NCI-H2107 treated with DMSO at 0.1 percent for 48 hours (cell line): ENCODE data around the gene LRRK2.
"Not testable (repeated sequence)": the region's sequence is repeated elsewhere in the genome, so short reads cannot be mapped to it uniquely, and the experiment has no call there.

Experiments used
- DNase-seq: peaks from one replicate; lab custom pipeline; 2025; ENCODE audit not compliant: unreplicated experiment; lab: John Stamatoyannopoulos, UW

Gene LRRK2

DNA sequence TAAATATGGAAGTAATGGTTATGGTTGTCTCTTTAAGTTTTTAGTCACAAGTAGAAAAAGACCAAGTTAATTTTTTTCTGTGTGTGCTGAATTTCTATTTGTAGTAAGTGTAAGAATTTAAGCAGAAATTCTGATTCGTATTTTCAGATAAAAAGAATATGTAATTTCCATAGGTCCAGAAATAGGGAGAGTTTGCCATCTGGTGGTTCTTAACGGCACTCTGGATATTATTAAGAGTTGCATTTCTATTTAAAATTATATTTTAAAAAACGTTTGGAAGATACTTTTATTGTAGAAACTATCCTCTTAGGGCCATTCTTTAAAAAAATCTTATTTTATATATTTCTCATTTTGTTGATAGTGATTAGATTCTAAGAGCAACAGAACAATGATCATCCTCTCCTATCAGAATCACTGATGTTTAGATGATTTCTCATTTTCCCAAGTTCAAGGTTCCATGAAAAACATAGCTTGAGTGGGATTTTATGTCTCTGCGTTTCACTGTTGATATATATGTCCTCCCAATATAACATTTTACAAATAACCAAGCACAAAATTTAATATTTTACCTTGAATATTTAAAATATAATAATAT, 88.3 kb downstream of the LRRK2 start:
- no peak for DNase-seq

DNA sequence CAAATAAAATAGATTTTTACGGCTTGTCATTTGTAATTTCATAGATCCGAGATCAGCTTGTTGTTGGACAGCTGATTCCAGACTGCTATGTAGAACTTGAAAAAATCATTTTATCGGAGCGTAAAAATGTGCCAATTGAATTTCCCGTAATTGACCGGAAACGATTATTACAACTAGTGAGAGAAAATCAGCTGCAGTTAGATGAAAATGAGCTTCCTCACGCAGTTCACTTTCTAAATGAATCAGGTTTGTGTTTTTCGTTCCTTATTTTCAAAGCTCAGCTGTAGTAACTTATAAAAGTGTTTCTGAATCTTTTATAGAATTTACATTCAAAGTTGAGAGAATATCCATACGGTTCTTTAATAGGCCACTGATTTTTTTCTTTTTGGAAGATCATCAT, 89.1 kb downstream of the LRRK2 start:
- DNase-seq = no peak

DNA sequence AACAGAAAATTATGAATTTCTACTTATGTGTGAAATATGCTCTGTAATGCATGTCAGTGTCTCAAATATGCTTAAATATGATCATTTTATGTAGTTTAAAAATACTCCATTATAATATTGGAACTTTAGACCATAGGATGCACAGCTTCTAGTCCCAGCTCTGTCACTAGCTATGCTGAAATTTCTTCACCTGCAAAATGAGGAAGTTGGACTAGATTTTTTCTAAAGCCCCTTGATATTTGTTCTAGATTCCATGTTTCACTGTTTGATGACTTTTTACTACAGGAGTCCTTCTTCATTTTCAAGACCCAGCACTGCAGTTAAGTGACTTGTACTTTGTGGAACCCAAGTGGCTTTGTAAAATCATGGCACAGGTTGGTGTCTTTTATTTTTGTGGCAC, 90.1 kb downstream of the LRRK2 start:
- no peak for DNase-seq

DNA sequence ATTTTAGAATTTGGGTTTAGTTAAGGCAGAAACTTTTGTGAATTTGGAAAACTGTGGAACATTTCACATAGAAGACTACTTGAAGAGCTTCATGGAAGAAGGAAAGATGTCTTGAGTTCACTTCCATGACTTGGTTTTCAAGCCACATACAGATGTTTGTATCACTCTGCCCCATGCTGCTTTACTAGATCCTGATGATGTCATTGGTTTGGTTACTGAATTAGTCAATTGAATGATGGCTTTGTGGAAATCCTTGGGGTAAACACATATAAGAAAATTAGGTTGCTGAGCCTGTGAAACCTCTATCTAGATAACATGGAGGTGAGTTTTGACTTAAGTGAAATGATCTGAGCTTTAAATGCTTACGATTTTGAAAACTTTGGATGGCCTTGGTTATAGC, 90.6 kb downstream of the LRRK2 start:
- DNase-seq = no peak

DNA sequence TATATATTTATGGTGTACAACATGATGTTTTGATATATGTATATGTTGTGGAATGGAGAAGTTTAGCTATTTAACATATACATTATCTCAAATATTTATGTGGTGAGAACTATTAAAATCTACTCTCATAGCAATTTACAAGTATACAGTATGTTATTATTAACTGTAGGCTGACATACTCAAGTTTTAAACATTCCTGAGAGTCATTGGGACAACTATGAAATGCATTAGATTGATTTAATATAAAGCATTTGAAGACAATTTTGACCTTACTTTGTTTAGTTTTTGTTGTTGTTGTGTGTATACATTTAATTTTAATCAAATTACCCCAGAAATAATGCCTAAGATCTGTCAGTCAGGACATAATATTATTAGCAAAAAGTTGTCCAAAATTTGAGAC, 99.5 kb downstream of the LRRK2 start:
- DNase-seq = no peak

DNA sequence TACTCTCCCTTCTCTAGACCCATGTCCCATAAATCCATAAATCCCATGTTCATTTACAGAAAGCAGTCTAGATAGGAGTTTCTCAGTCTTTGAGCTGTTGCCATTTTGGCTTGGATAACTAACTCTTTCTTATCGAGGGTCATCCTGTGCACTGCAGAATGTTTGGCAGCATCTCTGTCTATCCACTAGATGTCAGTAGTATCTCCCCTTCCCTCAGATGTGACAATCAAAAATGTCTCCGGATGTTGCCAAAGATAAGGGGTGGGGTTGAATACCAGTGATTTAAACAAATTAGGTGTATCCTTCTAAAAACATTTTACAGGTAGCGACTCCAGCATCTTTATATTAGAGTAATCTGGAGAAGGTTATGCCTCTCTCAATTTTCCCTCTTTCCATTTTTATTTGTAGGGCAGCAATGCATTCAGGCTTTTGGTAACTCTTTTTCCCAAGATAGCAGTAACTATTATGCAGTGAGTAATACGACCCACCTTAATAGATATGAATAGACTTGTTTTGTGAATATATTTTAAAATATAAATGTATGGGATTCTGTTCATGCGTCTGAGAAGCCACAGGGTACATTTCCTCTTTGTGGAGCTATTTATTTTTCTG, 100.7 kb downstream of the LRRK2 start:
- DNase-seq = no peak

DNA sequence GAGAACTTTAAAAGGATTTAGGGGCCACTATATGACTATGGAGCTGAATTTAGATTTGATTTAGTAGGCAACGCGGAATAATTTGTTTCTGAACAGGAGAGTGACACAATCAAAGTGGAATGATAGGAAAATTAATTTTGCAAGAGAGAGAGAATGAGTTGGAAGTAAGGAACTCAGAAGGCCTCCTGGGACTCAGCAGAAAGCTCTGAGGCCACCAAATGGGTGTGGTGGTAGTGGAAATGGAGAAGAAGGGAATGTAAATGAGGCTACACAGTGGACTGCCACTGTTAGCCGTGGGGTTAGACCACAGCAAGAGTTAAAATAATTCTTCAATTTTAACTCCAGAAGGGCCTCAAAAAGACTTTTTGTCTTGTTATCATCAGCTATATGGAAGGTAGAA, 102.7 kb downstream of the LRRK2 start:
- DNase-seq = no peak

DNA sequence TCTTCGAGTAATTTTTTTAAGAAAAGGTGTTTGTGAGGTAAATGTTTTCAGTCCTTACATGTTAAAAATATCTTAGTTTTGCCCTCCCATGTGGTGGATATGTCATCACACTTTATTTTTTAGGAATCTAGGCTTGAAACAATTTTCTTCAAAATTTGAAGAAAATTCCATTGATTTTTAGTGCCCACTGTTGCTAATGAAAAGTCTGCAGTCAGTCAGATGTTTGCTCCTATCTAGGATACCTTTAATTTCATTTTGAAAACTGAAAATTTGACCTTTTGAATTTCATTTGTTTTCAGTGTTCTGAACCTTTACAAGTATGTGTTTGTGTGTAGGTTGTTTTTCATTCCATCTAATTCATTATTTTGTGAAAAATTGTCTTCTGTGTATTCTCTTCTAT, 105.4 kb downstream of the LRRK2 start:
- no peak for DNase-seq

DNA sequence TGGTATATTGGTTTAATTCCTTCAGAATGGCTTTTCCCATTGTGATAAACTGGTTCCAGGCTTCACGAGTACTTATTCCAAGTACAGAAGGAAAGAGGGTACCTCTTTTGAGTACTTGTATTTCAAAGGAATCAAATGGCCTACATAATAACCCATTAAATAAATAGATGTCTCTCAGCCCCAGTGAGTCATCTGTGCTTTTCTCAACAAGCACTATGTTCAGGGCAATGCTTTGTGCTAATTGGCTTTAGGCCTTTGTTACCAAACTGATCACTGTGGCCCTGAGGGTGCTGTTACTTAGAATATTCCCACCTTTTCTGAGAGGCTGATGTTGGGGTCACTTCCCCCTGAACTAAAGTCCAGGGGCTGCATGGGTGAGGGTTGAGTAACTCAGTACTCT, 107.1 kb downstream of the LRRK2 start:
- DNase-seq = no peak

DNA sequence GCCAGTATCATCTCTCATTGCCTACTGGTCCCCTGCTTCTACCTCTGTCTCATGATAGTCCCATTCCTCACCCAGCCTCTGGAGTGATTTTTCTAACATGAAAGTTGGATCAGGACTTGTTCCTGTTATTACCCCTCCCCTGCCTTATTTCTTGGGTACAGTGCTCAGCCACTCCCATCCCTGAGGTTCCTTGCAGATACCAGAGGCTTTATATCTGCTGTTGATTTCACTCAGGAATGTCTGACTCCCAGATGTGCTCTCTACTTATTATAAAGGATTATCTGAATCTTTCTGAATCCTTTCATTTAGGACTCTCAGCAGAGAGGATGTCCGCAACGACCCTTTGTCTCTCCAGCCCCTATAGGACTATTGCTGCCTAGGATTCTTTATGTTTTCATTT, 111.2 kb downstream of the LRRK2 start:
- no peak for DNase-seq

DNA sequence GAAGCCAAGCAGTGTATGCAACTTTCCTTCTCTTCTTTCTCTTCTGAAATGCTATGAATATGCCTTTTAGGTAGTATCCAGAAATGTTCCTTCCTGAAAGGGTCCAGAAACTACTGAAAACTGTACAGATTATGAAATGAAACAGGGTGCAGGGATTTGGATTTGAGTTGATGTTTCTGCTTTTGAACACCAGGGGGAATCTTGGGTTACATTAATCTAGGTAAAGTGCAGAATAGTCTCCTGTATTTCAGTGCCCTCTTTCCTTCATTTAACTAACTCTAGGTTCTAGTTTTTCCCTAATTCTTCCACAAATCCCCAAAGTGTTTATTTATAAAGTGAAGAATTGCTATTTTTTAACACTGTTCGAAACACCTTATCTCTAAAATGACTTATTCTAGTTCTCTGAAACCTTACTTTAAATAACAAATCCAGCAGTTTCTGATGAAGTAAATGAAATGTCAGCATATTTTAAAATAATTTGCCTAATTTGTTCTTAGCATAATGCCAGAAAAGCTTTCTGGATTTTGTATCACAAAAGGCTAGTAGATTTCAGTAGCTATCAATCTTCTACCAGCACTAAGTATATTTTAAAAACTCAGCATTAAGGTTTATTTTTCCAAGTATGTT, 111.9 kb downstream of the LRRK2 start:
- DNase-seq = no peak

DNA sequence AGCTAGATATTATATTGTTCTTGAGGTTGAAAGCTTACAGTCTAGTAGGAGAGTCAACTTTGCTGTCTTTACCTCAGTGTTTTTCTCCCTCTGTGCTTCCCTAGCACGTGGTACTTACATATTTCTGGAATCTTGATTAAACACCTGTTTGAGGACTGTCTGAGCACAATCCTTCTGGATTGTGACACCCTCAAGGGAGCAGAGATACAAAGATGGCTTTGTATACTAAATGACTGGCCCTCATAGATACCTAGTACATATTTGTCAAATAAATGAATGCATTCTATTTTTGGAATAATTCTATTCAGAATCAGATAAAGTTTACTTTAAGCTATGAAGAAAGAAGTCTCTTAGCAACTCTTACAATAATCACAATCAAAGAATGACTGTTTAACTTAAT, 113.3 kb downstream of the LRRK2 start:
- DNase-seq = no peak

DNA sequence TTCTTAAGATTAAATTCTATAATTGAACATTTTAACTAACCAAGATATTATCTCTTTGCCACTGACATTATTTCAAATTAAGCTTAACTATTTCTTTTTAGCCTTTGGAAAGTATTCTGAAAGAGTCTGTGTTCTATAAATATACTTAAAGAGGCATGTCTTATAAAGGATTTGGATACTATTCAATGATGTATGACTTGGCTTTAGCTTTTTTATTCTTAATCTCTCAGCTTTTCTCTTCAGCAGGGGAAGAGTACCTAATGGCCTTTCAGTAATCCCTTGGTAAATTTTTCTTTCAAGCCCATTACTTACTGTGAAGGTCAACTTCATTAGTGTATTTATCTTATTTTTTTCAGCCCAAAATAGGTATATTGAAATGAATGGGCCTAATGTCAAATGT, 113.8 kb downstream of the LRRK2 start:
- no peak for DNase-seq

DNA sequence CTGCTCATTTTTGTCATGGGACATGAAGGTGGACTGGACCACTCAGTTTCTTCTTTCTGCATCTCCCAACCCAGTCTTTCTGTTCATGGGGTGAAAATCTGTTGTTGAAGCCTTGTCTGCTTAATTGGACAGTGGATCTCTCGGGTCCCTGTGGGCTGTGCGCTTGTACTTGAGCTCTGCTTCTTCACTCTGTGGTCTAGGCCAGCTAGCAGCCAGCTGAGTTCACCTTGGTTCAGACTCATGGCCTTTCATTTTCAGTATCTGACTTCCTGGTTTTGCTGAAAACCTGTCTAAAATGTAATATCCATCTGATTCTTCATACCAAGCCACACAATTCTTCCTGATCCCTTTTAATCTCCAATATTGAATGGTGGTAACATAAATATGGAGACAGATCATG, 117.2 kb downstream of the LRRK2 start:
- DNase-seq = no peak

DNA sequence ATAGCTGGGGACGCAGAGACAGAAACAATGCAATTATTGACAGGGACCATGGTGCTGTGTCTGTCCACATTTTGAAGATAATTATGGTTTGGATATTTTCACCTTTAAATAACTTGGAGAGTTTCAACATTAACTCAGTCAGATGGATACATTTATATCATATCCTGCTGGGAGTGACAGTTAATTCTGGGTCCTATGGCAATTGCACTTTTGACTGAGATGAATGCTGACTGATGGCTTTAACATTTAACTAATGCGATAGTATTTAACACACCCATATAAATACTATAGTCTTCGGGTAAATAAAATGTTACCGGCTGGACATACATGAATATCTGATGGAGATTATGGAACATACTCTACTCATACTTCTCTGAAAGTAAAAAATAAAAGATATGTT, 118.3 kb downstream of the LRRK2 start:
- no peak for DNase-seq

DNA sequence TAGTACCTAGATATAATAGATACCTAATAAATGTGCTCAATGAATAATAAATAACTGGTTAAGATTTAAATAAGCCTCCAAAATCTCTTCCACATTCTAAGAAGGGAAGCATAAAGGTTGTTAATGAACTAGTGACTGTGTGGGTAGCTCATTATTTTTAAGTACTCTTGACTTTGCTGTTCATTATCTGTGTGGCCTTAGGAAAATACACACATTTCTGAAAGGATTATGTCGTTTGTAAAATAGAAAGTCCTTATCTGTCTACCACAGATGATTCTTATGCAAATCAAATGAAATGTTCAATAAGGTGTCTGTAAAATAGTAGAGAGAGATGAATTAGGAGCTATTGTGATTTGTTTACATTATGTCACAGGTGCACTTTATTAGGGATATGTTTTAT, 119.5 kb downstream of the LRRK2 start:
- no peak for DNase-seq

DNA sequence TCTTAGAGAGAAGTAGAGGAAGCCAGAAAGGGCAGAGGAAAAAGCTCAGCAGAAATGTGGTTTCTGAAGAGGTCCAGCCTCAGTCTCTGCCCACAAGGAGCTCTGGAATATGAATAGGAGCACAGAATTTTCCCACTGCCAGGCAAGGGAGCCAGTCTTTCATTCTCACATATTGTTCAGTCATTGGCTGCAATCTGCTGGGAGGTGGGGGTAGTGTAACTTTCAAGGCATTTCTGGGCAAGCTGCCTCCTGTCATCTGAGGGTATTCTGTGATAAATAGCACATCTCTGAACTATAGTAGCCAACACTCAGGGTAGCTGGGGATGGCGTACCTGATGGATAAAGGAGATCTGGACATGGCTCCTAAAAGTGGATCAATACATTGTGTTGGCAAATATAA, 127.2 kb downstream of the LRRK2 start:
- DNase-seq = no peak

DNA sequence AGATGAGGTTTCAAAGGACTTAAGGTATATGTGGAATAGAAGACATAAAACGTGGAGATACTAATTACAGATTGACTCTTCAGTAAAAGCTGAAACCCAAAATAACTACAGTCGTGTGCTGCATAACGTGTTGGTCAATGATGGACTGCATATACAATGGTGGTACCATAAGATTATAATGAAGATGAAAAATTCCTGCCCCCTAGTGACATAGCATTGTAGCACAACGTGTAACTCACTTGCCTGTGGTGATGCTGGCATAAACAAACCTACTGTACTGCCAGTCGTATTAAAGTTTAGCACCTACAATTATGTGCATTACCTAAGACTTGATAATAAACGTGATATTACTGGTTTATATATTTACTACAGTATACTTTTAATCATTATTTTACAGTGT, 150.3 kb downstream of the LRRK2 start:
- DNase-seq = no peak

DNA sequence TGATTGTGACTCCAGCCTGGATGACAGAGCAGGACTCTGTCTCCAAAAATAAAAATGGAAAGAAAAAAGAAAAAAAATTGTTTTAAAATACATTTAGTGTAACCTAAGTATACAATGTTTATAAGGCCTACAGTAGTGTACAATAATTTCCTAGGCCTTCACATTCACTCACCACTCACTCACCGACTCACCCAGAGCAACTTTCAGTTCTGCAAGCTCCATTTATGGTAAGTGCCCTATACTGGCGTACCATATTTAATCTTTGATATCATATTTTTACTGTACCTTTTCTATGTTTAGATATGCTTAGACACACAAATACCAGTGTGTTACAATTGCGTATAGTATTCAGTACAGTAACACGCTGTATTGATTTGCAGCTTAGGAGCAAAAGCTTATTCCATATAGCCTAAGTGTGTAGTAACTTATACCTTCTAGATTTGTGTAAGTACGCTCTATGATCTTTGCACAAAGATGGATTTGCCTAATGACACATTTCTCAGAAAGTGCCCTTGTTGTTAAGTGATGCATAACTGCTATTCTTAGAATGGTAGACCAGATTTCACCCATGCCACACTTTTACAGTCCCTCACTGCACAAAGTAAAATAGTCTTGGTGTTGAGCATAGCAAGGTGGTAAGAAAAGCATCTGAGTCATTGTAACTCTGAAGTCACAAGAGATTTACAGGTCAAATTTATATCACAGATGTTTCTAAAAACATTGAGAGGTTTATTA, 151.9 kb downstream of the LRRK2 start:
- no peak for DNase-seq

DNA sequence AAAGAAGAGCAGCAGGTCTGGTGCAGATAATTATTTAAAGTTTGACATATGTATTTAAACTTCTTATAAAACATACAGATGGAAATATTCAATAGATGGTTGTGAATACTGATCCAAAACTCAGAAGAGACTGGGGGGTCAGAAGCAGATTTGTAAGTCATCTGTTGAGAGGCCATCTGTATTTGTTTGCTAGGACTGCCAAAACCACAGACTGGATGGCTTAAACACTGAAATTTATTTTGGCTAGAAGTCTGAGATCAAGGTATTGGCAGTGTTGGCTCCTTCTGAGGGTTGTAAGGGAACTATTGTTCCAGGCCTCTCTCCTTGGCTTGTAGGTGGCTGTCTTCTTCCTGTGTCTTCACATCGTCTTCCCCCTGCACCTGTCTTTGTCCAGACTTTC, 153.9 kb downstream of the LRRK2 start:
- no peak for DNase-seq

DNA sequence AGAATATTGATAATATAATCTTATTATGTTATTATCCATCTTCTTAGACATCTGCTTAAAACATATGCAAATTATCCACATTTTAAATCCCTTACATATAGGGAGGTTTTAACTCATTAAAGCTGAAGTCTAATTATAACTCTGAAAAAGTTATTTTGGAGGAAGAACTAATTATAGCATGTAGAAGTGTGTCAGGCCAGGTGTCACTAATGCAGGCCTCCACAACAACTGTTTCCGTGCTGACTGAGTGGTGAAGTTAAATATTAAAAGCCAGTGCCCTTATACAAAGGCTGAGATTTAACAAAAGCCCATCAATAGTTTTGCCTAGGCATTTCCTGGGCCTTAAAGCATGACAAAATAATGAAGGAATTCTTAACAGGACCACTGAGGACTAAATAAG, 157.4 kb downstream of the LRRK2 start:
- no peak for DNase-seq

DNA sequence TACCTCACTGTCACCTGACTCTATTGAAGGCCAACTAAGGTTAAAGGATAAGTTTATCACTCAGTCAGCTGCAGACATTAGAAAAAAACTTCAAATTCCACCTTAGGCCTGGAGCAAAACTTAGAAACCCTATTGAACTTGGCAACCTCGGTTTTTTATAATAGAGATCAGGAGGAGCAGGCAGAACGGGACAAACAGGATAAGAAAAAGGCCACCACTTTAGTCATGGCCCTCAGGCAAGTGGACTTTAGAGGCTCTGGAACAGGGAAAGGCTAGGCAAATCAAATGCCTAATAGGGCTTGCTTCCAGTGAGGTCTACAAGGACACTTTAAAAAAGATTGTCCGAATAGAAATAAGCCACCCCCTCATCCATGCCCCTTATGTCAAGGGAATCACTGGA, 162.5 kb downstream of the LRRK2 start:
- not testable (repeated sequence) for DNase-seq
